HG03378 (cell line): ENCODE data around the gene AGK.
"Not testable (repeated sequence)": the region's sequence is repeated elsewhere in the genome, so short reads cannot be mapped to it uniquely, and the experiment has no call there.

Source experiments
- ATAC-seq: cut with Tn5 transposase; IDR thresholded peaks from one replicate; pipeline ENCODE4 v1.9.1; 2021; ENCODE audit warnings: mild to moderate bottlenecking, moderate library complexity; ENCODE audit not compliant: unreplicated experiment

AGK gene

DNA sequence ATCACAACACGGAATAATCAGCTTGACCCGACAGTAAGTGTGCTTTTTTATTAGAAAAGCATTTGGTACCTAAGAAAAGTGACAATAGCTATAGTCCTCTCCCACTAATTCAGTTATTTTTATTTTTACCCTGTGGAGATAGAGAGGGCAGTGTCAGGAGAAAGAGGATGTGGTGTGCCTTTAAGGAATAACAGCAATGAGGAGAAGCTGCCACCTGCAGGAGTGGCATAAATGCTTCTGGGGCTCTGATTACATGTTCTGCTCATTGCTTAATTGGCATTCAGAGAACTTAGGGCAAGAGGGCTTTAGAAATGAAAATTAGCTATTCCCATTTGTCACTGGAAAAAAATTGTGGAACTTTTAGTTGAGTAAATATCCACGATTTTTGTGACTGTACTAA is 90.7 kb downstream of the AGK start:
- no peak for ATAC-seq

DNA sequence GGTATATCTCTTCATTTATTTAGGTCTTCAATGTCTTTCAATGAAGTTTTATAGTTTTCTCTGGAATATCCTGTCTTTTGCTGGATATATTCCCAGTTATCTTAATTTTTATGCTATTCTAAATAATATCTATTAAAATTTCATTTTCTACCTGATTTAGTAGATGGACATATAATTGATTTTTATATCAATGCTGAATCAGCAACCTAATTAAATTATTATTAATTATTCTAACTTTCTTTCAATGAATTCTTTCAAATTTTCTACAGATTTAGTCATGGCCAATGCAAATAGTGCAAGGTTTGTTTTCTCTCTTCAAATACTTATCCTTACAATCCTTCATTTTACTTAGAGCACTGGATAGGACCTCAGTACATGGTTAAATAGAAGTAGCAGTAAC is 94.0 kb downstream of the AGK start:
- no peak for ATAC-seq

DNA sequence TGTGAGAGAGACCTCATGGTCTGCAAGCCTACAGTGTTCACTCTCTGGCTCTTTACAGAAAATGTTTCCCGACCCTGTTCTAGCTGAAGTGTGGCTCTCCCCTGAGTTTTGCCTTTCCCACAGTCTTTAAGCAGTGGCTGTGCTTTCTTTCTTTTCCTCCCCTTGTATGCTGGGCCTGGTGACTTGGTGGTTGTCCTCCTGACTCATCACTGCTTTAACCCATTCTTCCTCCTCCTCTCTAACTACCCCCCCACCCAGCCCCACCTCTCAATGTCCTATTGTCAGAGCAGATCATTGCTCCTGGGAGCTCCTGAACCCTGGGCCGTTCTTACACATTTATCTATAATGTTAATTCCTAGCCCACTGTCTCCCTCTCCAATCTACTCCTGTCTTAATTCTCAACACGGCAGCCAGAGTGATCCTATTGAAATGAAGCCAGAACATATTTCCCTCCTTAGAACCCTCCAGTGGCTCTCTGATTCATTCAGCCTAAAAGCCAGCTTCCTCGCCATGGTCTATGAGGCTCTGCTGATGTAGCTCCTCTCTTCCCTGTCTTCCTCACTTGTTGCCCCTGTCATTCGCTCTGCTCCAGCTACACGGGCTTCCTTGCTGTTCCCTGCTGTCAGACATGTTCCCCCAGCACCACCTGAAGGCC is 95.7 kb downstream of the AGK start:
- no peak for ATAC-seq

GRCh38 chr7:141647701-141648100 is 96.5 kb downstream of the AGK start:
- ATAC-seq = not testable (repeated sequence)

DNA sequence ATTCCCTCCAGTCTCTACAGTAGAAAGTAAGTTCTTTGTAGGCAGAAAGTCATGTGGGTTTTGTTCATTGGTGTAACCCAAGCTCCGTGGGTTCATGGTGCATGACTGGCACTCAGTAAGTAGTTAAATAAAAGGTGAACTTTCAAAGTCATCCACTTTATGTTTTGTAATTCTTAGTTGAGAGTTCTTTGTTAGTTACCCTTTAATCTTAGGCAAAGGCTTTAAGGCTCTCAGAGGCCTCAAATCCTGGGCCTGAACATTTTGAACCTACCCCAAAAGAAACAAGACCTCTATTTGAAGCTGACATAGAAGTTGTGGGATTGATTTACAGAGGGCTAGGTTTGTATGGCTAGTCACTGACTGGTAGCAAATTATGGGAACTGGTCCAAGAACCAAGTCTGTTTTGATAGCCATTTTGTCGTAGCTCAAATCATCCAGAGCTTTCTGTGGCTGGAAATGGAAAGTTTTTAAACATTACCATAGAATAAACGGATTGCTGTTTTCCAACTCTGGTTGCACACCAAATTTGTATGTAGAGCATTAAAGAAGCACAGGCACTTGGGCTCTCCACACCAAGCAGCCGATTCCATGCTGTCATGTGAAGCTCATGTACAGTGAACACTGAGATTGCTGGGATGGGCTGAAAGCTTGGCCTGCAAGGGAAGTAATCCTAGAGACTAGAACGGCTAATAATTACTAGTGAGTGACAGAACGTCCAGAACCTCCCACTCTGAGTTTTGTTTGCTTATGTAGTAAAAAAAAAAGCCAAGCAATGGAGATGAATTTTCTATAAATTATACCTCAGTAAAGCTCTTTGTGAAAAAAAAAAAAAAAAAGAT is 97.3 kb downstream of the AGK start:
- no peak for ATAC-seq

DNA sequence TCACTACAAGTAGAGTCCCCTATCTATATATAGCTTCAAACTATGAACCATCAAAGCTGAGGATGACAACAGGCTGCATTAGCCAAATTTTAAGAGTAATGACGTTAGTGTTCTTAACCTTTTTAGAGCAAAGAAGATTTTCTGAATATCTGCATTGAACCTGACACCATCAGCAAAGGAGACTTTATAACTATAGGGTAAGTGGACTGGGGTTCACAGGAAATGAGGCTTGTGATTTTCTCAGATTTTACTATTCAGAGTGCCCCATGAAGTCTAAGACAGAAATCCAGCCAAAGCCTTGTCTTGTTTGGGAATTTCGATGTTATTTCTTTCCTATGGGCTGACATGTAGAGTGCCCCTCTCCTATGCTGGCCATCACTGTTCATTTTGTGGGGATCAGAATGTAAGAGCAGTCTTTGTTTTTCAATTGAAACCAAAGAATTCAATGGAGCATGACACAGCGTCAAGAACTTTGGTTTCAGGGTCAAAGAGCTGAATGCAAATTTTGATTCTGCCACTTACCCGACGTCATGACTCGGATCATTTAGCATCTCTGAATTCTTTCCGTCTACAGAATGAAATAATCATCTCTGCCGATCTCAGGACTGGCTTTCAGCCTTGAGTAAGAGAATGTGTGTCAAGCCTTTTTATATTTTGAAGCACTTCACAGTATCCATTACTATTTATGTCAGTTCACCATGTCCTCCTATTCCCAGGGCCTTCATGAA is 98.1 kb downstream of the AGK start:
- peak; percentile 74 for ATAC-seq

- peak; percentile 63 for ATAC-seq
Measured at GRCh38 chr7:141649865-141650634, 98.8 kb downstream of the AGK start.

- no peak for ATAC-seq
Measured at GRCh38 chr7:141651417-141651816, 100.2 kb downstream of the AGK start.

DNA sequence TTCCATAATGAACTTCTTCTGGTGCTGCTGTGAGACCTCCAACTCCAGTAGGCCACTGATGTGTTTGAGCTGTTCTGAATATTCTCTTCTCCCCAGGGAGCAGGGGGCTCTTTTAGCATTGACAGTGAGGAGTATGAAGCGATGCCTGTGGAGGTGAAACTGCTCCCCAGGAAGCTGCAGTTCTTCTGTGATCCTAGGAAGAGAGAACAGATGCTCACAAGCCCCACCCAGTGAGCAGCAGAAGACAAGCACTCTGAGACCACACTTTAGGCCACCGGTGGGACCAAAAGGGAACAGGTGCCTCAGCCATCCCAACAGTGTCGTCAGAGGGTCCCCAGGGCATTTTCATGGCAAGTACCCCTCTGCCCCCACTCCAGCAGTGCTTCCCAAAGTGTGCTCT is 101.5 kb downstream of the AGK start:
- ATAC-seq = no peak

- peak; percentile 71 for ATAC-seq
Measured at GRCh38 chr7:141654551-141654950, 103.3 kb downstream of the AGK start.

- ATAC-seq = no peak
Measured at GRCh38 chr7:141659501-141659900, 108.3 kb downstream of the AGK start.

DNA sequence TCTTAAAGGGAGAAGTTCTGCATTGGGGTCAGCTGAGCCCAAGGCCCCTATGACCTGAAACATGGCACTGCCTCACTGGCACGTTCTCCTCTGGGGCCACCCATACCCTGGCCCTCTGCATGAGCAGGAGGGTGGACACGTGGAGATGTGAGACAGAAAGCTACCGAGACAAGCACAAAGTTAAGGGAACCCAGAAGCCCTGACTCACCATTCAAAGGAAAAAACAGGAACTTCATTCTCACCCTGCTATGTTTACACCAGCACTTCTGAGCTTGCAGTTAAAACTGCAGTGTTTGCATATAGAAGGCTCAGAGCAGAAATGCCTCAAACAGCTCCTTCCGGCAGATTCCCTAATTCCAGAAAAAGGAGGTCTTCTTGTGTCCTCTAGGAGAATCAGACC is 109.0 kb downstream of the AGK start:
- ATAC-seq = no peak

DNA sequence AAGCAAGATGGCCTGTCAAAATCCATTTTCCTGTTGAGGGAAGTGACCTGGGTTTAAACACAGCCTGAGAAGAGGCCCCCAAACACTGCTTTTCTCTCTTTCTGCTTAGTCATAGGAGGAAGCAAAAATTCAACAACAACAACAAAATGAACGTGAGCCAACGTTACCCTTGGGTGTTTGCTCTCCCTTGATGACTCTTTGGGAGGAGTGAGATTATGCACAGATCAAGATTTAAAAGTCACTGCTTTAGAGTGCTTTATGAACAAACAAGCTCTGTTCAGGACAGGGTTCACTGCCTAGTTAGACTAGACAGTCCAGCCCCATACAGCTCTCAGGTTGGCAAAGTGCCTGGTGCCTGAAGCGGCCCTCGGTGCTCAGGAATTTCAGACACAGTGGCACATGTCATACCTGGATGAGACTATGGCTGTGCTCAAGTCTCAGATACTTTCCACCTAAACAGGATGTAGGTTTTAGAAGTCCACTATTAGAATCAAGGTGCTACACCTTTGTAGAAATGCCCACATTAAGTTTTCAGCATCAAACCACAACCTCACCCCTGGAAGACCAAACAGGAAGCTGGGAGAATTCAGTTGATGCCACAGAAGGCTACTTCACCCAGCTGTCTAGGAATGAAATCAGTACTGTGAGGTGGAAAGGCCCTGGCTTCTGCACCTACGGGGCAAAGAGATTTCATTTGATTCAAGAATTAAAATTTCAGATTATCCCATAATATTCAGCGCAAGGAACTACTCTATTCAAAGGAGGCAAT is 112.1 kb downstream of the AGK start:
- no peak for ATAC-seq

DNA sequence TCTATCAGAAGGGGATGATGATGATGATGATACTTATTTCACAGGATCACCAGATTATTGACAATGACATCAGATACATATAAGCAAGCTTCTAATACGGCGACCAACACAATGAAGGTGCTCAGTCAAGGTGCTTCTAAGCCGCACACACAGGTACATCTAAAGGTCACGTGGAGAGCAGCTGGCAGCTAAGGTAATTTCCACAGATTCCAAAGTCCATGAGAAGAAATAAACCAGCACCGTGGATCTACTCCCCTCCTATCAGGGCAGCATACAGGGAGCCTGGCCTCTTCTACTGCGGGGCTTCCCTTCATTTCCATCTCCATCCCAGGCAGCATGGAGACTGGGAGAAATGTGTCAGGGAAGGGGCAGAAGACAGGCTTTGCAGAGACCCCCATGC is 113.2 kb downstream of the AGK start:
- ATAC-seq = no peak

DNA sequence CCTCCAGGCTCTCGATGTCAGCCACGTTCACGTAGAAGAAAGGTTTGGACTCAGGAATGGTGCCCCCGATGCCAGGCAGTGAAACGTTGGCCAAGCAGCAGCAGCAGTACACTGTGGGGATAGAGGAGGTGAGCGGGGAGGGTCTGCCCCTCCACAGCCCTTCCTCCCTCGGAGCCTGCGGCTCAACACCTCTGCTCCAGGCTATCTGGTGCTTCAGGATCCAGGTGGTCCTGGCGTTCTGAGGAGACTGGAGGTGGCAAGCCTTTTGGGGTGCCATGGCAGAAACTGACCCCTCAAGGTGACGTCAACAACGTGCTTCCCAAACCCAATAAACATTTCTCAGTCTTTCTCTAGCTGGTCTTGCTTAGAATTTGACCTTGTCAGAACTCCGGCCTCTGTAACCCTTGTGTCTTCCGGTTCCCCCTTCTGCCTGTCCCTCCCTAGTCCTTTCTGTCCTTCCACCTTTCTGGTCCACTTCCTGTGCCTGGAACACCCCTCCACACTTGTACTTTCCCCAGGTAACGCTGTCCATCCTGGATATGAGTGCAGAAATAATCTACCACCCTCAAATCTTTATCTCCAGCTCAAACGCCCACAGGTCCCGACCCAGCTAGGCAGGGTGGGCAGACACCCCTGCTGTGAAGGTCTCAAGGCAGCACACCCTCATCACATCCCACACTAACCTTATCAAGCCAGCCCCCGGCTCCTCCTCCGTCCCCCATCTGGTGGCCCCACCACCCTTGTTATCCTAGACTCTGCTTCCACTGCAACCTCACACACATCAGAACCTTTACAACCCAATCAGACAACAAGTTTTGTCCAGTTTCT is 114.2 kb downstream of the AGK start:
- no peak for ATAC-seq

- ATAC-seq = no peak
Measured at GRCh38 chr7:141666071-141666470, 114.9 kb downstream of the AGK start.

GRCh38 chr7:141668853-141669252 is 117.6 kb downstream of the AGK start:
- no peak for ATAC-seq

- no peak for ATAC-seq
Measured at GRCh38 chr7:141671705-141672496, 120.7 kb downstream of the AGK start.

DNA sequence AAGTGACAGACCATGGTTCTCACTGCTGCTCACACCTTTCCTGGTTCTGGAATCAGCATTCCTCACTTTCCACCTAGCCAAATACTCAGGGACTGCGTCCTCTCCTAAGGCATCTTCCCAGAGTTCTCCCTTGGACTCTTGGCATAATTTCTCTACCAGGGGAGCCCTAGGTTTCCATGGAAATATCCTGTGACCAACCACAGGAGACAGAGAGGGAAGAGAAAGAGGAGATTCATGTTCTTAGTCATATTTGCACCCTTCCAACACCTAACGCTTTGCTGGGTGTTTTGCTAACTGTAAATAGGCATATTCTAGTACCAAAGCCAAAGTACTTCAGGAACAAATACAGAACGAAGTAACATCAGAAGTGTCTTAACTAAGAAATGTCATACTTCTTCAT is 122.1 kb downstream of the AGK start:
- ATAC-seq = no peak
